Activated naive CD8-positive, alpha-beta T cell treated with anti-CD3 and anti-CD28 coated beads, Interleukin-2, amount 50 U/mL, for 24 hours (primary cell): Measurements from ENCODE around the gene RPP38.

Experiments
- ATAC-seq: fragments of 150-1000 bp; cut with Tn5 transposase; one replicate; pipeline ENCODE4 v1.10.0; 2021
- DNase-seq: peaks from one replicate; pipeline ENCODE4 v3.0.0; 2021
- H3K27ac Mint-ChIP-seq: one replicate; pipeline ENCODE4 v1.8.0; 2021; ENCODE audit warnings: mild to moderate bottlenecking, mixed read lengths
- H3K27me3 Mint-ChIP-seq: one replicate; pipeline ENCODE4 v1.8.0; 2021; ENCODE audit warnings: mixed read lengths
- H3K36me3 Mint-ChIP-seq: one replicate; pipeline ENCODE4 v1.8.0; 2021; ENCODE audit warnings: low read depth, mixed read lengths
- H3K4me1 Mint-ChIP-seq: one replicate; pipeline ENCODE4 v1.8.0; 2021; ENCODE audit warnings: mixed read lengths
- H3K4me3 Mint-ChIP-seq: one replicate; pipeline ENCODE4 v1.8.0; 2021; ENCODE audit warnings: mild to moderate bottlenecking, moderate library complexity, mixed read lengths
- H3K9me3 Mint-ChIP-seq: one replicate; pipeline ENCODE4 v1.8.0; 2021; ENCODE audit warnings: mixed read lengths

The RPP38 gene

GRCh38 chr10:15088428-15089261 is 8.5 kb upstream of the RPP38 start, which contains the start of gene ACBD7:
Gene ACBD7 (minus strand): TSS chr10:15088776. CDS start chr10:15088728, 48 bp downstream.
- Mint-ChIP-seq H3K4me3 (peak within 1 kb of the TSS; percentile 64), H3K27ac (no peak within 1 kb of the TSS), H3K27me3 (no peaks in the 10 kb centered on the region), H3K4me1 (no peaks in the 10 kb centered on the region), H3K36me3 (no peaks in the 10 kb centered on the region), H3K9me3 (no peaks in the 10 kb centered on the region)
- DNase-seq, result peak; percentile 83
- ATAC-seq, result peak; percentile 100

DNA sequence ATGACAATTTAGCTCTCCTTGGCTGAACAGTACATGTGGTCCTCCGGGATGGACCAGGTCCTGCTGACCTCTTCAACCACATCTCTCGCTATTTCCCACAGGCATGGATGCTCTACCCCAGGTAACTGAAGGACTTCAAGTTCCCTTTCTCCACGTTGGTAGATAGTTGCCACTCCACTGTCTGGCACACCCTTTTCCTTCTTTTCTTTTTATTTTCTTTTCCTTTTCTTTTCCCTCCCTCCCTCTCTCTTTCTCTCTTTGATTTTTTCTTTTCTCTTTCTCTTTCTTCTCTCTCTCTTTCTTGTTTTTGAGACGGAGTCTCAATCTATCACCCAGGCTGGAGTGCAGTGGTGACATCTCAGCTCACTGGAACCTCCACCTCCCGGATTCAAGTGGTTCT is 5.7 kb upstream of the RPP38 start:
- no peak overlapping the region for H3K4me3 Mint-ChIP-seq
- H3K9me3 Mint-ChIP-seq, result no peaks in the 10 kb centered on the region
- DNase-seq, result no peak
- H3K27me3 Mint-ChIP-seq, result no peaks in the 10 kb centered on the region
- H3K27ac Mint-ChIP-seq, result no peak overlapping the region
- H3K4me1 Mint-ChIP-seq, result peaks cover under 1% of the 10 kb centered on the region
- H3K36me3 Mint-ChIP-seq, result no peaks in the 10 kb centered on the region
- no peak for ATAC-seq

DNA sequence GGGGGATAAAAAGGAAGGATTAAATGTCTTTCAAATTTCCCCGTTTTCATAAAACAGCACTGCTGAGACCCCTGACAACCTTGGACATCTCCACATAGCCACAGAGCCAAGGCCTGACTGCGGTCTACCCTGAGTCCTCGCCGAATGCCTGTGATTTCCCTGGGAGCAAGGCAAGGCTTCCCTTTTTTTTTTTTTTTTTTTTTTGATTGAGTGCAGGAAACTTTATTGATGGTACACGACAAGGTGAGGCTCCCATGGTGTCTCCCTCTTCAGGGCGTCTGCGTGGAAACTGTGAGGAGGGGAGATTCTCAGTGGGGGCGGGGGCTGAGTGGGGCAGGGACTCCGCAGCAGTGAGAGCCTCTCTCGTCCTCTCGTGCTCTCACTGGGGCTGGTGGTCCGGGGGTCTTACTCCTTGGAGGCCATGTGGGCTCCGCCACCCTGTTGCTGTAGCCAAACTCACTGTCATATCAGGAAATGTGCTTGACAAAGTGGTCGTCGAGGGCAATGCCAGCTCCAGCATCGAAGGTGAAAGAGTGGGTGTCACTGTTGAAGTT is 4.2 kb upstream of the RPP38 start:
- no peak overlapping the region for H3K4me3 Mint-ChIP-seq
- no peaks in the 10 kb centered on the region for H3K27me3 Mint-ChIP-seq
- peaks cover 9% of the 10 kb centered on the region for H3K4me1 Mint-ChIP-seq
- no peak for ATAC-seq
- peaks cover 5% of the 10 kb centered on the region for H3K36me3 Mint-ChIP-seq
- H3K27ac Mint-ChIP-seq, result no peak overlapping the region
- no peaks in the 10 kb centered on the region for H3K9me3 Mint-ChIP-seq
- DNase-seq, result no peak

GRCh38 chr10:15096661-15097010 is 519 bp upstream of the RPP38 start:
- Mint-ChIP-seq H3K36me3 (peaks cover 14% of the 10 kb centered on the region), H3K27ac (peak overlapping the region; percentile 99), H3K27me3 (no peaks in the 10 kb centered on the region), H3K9me3 (no peaks in the 10 kb centered on the region), H3K4me3 (peak overlapping the region; percentile 100), H3K4me1 (peaks cover 24% of the 10 kb centered on the region)
- ATAC-seq (peak; percentile 17), DNase-seq (no peak)

DNA sequence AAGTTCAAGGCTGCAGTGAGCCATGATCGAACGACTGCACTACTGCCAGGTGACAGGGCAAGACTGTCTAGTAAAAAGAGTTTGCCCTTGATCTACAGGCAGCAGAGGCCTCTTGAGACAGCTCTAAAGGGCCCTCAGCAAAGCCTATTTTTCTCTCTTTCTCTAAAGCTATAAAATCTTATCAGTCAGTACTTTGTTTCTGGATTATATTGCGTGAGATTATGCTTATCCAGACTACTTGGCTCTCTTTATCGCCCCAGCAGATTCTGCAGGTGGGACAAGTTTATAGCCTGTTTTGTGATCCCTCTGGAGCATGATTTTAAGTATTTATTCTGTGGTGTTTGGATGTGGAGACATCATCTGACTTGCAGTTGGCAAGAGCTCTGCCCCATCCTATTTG is 2.7 kb downstream of the RPP38 start:
- Mint-ChIP-seq H3K27me3 (no peaks in the 10 kb centered on the region), H3K9me3 (no peaks in the 10 kb centered on the region), H3K4me1 (peaks cover 24% of the 10 kb centered on the region), H3K4me3 (peak overlapping the region; percentile 16), H3K36me3 (peaks cover 32% of the 10 kb centered on the region), H3K27ac (peak overlapping the region; percentile 69)
- ATAC-seq, result no peak
- no peak for DNase-seq

DNA sequence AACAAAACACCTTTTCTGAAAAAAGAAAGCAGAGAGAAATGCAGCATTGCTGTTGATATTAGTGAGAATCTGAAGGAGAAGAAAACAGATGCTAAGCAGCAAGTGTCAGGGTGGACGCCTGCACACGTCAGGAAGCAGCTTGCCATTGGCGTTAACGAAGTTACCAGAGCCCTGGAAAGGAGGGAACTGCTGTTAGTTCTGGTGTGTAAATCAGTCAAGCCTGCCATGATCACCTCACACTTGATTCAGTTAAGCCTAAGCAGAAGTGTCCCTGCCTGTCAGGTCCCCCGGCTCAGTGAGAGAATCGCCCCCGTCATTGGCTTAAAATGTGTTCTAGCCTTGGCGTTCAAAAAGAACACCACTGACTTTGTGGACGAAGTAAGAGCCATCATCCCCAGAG is 6.4 kb downstream of the RPP38 start:
- H3K4me1 Mint-ChIP-seq, result peaks cover 18% of the 10 kb centered on the region
- ATAC-seq (no peak), DNase-seq (no peak)
- no peak overlapping the region for H3K4me3 Mint-ChIP-seq
- peaks cover 45% of the 10 kb centered on the region for H3K36me3 Mint-ChIP-seq
- H3K27me3 Mint-ChIP-seq, result no peaks in the 10 kb centered on the region
- H3K9me3 Mint-ChIP-seq, result no peaks in the 10 kb centered on the region
- H3K27ac Mint-ChIP-seq, result no peak overlapping the region

GRCh38 chr10:15106352-15107013 is 9.3 kb downstream of the RPP38 start:
- Mint-ChIP-seq H3K36me3 (peaks cover 43% of the 10 kb centered on the region), H3K4me3 (no peak overlapping the region), H3K9me3 (no peaks in the 10 kb centered on the region), H3K27ac (no peak overlapping the region), H3K27me3 (no peaks in the 10 kb centered on the region), H3K4me1 (peaks cover 6% of the 10 kb centered on the region)
- ATAC-seq (peak; percentile 90), DNase-seq (peak; percentile 71)

GRCh38 chr10:15112657-15113056 is 15.5 kb downstream of the RPP38 start:
- no peaks in the 10 kb centered on the region for H3K4me1 Mint-ChIP-seq
- no peaks in the 10 kb centered on the region for H3K9me3 Mint-ChIP-seq
- ATAC-seq, result peak; percentile 57
- H3K36me3 Mint-ChIP-seq, result peaks cover 22% of the 10 kb centered on the region
- H3K27ac Mint-ChIP-seq, result no peak overlapping the region
- DNase-seq, result no peak
- H3K27me3 Mint-ChIP-seq, result no peaks in the 10 kb centered on the region
- H3K4me3 Mint-ChIP-seq, result no peak overlapping the region

DNA sequence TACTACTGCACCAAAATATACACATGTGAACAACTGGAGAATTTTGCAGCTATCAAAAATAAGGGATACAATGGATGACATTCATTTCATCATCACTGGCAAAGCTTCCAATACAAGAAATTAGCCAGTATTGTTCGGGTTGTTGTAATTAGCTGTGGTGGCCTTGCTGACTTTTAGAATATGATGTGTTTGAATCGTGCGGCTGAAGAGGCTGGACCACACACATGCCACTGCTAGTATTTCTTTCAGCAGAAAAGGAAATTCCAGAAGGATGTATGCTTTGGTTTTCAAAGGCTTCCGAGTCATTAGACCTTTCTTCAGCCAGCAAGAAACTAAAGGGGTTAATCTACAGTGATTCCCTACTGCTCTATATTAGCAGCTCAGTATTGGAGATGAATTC is 16.6 kb downstream of the RPP38 start:
- no peak overlapping the region for H3K4me3 Mint-ChIP-seq
- no peak for ATAC-seq
- H3K36me3 Mint-ChIP-seq, result peaks cover 17% of the 10 kb centered on the region

DNA sequence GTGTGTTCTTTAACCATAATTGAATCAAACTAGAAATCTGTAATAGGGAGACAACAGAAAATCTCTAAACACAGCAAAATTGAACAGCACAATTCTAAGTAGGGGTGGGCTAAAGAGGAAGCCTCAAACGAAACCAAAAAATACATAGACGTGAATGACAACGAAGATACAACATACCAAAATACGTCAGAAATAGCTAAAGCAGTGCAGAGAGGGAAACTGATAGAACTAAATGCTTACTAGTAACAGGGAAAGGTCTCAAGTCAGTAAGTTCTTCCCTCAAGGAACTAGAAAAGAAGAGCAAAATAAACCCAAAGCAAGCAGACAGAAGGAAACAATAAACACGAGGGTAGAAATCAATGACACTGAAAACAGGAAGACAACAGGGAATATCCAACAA is 19.1 kb downstream of the RPP38 start:
- no peak for ATAC-seq
- Mint-ChIP-seq H3K9me3 (no peaks in the 10 kb centered on the region), H3K4me1 (no peaks in the 10 kb centered on the region), H3K4me3 (no peak overlapping the region), H3K27me3 (no peaks in the 10 kb centered on the region), H3K27ac (no peak overlapping the region), H3K36me3 (peaks cover 26% of the 10 kb centered on the region)
- no peak for DNase-seq

More for the DNA sequence above, 16.6 kb downstream of the RPP38 start:
- H3K27ac Mint-ChIP-seq, result no peak overlapping the region
- no peaks in the 10 kb centered on the region for H3K27me3 Mint-ChIP-seq
- no peaks in the 10 kb centered on the region for H3K9me3 Mint-ChIP-seq
- DNase-seq, result no peak
- no peaks in the 10 kb centered on the region for H3K4me1 Mint-ChIP-seq

GRCh38 chr10:15118615-15119014 is 21.5 kb downstream of the RPP38 start:
- Mint-ChIP-seq H3K9me3 (no peaks in the 10 kb centered on the region), H3K27ac (no peak overlapping the region), H3K4me1 (peaks cover 16% of the 10 kb centered on the region), H3K27me3 (no peaks in the 10 kb centered on the region), H3K4me3 (no peak overlapping the region), H3K36me3 (peaks cover 24% of the 10 kb centered on the region)
- DNase-seq, result no peak
- no peak for ATAC-seq

DNA sequence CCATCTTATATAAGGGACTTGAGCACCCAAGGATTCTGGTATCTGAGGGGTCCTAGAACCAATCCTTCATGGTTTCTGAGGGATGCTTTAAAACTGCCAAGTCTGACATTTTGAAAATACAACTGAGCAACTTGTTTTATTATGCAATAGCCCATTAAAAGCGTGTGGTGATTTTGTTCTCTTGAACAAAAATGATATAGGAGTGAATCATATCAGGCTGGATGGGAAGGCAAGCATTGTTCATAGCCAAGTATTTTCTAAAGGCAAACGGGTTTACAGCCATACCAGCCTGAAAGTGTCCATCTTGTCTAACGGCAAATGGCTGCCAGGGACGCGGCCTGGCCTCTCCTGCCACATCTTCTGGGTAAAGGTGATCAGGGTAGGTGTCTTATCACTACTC is 23.4 kb downstream of the RPP38 start:
- ATAC-seq (no peak), DNase-seq (no peak)
- Mint-ChIP-seq H3K4me1 (peaks cover 29% of the 10 kb centered on the region), H3K27me3 (no peaks in the 10 kb centered on the region), H3K27ac (no peak overlapping the region), H3K36me3 (peaks cover 32% of the 10 kb centered on the region), H3K9me3 (no peaks in the 10 kb centered on the region), H3K4me3 (no peak overlapping the region)

GRCh38 chr10:15121707-15122106 is 24.6 kb downstream of the RPP38 start:
- ATAC-seq, result no peak
- Mint-ChIP-seq H3K36me3 (peaks cover 36% of the 10 kb centered on the region), H3K4me1 (peaks cover 29% of the 10 kb centered on the region), H3K4me3 (no peak overlapping the region), H3K9me3 (no peaks in the 10 kb centered on the region), H3K27ac (no peak overlapping the region), H3K27me3 (no peaks in the 10 kb centered on the region)
- no peak for DNase-seq

DNA sequence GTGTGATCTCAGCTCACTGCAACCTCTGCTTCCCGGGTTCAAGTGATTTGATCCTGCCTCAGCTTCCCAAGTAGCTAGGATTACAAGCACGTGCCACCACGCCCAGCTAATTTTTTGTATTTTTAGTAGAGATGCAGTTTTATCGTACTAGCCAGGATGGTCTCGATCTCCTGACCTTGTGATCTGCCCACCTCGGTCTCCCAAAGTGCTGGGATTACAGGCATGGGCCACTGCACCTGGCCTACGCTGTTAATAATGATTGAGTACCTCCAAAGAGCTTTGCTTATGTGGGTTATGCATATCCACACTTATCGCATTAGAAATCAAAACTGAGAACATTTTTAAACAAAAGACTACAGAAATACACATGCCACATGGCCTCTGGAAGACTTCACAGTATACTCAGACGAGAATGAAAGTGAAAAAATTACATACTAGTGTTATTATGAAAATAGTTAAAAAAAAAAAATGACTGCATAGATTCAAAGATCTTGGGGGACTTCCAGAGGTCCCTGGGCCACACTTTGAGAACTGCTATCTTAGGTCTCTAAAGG is 25.4 kb downstream of the RPP38 start:
- no peak for DNase-seq
- H3K36me3 Mint-ChIP-seq, result peaks cover 37% of the 10 kb centered on the region
- no peaks in the 10 kb centered on the region for H3K9me3 Mint-ChIP-seq

GRCh38 chr10:15123749-15124184 is 26.6 kb downstream of the RPP38 start:
- Mint-ChIP-seq H3K36me3 (peaks cover 44% of the 10 kb centered on the region), H3K27me3 (no peaks in the 10 kb centered on the region), H3K4me3 (no peak overlapping the region), H3K27ac (peak overlapping the region; percentile 5), H3K9me3 (no peaks in the 10 kb centered on the region), H3K4me1 (peaks cover 29% of the 10 kb centered on the region)
- DNase-seq (no peak), ATAC-seq (peak; percentile 68)

More for the DNA sequence above, 25.4 kb downstream of the RPP38 start:
- peak overlapping the region; percentile 24 for H3K4me3 Mint-ChIP-seq
- ATAC-seq, result peak; percentile 60
- peak overlapping the region; percentile 86 for H3K27ac Mint-ChIP-seq
- no peaks in the 10 kb centered on the region for H3K27me3 Mint-ChIP-seq
- H3K4me1 Mint-ChIP-seq, result peaks cover 29% of the 10 kb centered on the region
